AG20443 (cell line): ENCODE data around the gene OR2T6.
"Not testable (repeated sequence)": the region's sequence is repeated elsewhere in the genome, so short reads cannot be mapped to it uniquely, and the experiment has no call there.

ENCODE experiments used
- DNase-seq: peaks from one replicate; pipeline ENCODE4 v3.0.0; 2012; ENCODE audit warnings: low spot score, mixed read lengths

OR2T6 gene

DNA sequence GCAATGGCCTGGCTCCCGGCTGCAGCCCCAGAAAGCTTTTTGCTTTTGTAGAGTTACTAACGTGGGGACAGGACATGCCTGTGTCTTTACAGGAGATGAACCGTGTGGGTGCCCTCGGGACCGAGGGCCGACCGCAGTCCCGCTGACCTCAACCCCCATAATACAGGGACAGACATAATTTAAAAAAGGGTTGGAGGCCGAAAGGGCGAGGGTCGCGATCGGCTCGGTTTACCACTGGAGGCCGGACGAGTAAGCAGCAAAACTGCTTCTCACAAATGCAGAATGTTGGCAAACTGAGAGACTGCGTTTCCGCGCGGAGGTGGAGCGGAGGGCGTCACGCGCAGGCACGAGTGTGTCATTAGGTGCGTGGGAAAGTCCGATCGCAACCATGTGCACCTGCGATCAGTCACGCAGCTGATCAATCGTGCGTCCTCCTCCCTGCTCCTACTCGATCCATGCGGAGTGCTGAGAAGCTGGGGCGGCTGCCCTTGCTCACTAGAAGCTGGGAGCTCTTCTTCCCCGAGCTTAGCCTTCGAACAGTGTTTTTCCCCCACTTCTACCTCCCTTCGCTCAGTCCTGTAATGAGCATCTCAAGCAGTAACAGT, 58.4 kb downstream of the OR2T6 start:
- DNase-seq, result not testable (repeated sequence)

DNA sequence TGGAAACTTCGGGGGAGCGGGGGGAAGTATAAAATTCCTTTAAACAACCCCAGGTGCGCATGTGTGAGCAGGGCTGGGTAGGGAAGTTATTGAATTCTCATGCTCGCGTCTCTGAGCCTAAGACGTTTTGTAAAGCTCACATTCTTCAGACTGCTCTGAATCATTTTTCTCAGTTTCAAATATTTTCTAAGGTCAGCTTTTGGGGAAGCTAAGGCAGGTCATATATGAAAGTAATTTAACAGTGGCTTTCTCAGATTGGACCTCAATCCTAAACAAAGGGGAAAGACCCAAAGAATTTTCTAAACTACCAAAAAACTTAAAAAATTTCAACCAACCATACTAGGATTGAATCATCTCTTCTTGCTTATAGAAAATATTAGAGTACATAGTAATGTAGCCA, 59.4 kb downstream of the OR2T6 start:
- DNase-seq, result not testable (repeated sequence)

DNA sequence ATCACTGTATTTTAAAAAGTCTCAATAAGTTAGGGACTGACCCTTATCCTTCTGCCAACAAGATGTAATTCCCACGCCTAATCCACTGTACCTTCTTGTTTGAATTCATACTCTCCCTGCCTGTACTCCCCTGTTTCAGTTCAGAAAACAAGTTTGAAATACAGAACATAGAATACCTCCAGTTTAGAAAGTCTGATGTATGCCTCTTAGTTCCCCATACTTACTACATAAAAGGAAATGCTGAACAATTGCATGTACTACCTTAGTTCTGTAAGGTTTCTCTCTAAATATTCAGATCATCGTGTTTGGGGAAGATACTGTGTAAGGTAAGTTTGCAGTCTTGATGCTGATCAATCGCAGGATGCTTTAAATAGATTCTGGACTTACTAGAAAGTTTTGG, 60.8 kb downstream of the OR2T6 start:
- DNase-seq, result not testable (repeated sequence)

DNA sequence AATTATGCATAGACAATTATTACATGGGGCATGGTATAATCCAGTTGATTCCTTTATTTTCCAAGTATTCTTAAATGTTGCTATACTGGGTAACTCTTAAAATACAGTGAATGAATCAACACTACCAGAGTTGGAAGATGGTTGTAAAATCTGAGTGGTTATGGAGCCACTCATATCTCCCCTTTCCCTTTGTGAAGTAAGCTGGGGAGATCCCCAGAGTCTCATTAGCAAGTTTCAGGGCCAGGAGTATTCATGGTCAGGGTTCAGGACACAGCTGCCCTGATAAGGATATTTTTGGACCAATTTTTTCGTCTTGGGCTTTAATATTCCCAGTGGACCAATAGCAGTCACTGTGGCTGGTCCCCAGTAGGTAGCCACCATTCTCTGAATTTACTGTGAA, 63.1 kb downstream of the OR2T6 start:
- not testable (repeated sequence) for DNase-seq

DNA sequence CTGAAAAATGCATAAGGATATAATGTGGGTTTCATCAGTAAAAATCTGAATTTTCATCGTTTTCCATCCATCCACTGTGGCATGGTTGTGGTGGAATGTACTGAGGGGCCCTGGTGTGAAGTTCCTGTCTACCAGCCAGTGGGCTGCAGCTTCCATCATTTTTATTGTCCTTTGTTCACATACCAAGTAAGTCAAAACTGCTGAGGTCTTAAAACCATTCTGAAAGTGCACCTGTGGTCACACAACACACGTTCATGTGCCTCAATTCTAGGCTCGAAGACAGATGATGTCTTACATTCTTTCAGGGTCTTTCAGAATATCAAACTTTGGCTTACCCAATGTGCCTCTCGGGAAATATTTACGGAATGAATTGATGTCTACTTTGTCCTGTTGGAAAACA, 63.7 kb downstream of the OR2T6 start:
- DNase-seq, result not testable (repeated sequence)
